ENCODE results near the gene CDH23. TPM values are rescaled to one million over a fixed set of nuclear protein-coding genes. Genes with fewer than 3 reads are reported as not detected.

Gene CDH23
- total and polyA plus RNA-seq, 2 of the 8 experiments (the other 6 are each of a cell fraction or from before 2014, with no cell fraction given): 1.9 to 4.9 TPM

DNA sequence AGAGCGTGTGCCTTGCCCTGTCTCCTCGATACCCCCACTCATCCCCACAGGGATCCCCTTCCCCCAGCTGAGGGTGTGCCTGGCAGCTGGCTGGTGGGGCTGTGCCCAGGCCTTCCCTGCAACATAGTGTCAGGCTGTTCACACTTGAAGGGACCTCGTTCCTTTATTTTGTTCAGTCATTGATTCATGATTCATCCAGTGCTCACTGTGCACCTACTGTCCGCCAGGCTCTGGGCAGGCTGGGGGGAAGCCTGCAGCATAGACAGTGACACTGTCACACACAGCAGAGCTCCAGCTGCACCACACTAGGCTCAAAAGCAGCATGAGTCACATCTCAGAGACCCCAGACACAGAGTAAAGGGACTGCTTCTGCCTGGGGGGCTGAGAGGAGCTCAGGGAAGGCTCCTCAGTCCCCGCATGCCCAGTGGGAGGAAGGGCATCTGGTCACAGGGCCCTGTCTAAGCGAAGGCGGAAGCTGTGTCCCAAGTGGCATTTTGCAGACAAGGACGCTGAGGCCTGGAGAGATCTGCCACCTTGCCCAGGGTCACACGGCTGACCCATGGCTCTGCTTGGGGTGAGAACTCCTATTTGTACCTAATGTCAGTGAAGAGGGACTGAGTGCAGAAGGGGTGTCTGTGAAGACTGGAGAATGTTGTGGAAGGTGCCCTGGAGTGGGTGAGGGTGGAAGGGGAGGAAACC is 27.9 kb downstream of the CDH23 start:
- Histone ChIP-seq H2AK5ac (ENCODE audit: low read depth, low read length) (no peak overlapping the region), H3K9me3 (ENCODE audit: insufficient read depth in 2 of 2, low read depth in 1 of 2, low read length in 1 of 2) (no peaks in the 10 kb centered on the region), H3K27me3 (replicated peaks in 1 of 4; ENCODE audit: control insufficient read depth in 3 of 4, extremely low read depth in 1 of 4, insufficient read depth in 3 of 4, low read length in 3 of 4) (peaks cover 0 to 4% (median under 1%) of the 10 kb centered on the region in 4 experiments; a peak in 3 of 7 replicates), H3K79me2 (ENCODE audit: control insufficient read depth in 1 of 2, insufficient read depth in 2 of 2, low read length in 2 of 2) (no peaks in the 10 kb centered on the region), H3K9ac (replicated peaks in 1 of 4; ENCODE audit: extremely low read depth in 1 of 4, low read depth in 3 of 4, low read length in 3 of 4) (no peak overlapping the region), H3K14ac (ENCODE audit: insufficient read length) (no peak overlapping the region), H2BK5ac (ENCODE audit: low read depth, low read length) (no peak overlapping the region), H3K23me2 (ENCODE audit: low read depth, low read length) (peaks cover 3% of the 10 kb centered on the region; the same call in 1 of the 2 replicates), H3K18ac (ENCODE audit: extremely low read depth, low read length) (no peak overlapping the region), H4K91ac (replicated peaks; ENCODE audit: insufficient read length, low read length) (no peak overlapping the region), H3K4ac (replicated peaks; ENCODE audit: insufficient read length, low read depth, low read length) (no peak overlapping the region), H3K4me3 (ENCODE audit: extremely low read depth in 1 of 4, insufficient read depth in 2 of 4, low read depth in 3 of 4, low read length in 4 of 4) (no peak overlapping the region), H3K36me3 (ENCODE audit: control insufficient read depth in 2 of 4, insufficient read depth in 4 of 4, low read length in 3 of 4) (no peaks in the 10 kb centered on the region), H3K4me2 (ENCODE audit: insufficient read depth in 1 of 2, low read depth in 2 of 2, low read length in 2 of 2) (no peak overlapping the region), H2BK120ac (replicated peaks; ENCODE audit: low read depth, low read length) (no peak overlapping the region), H3K56ac (replicated peaks; ENCODE audit: insufficient read length, low read depth, low read length) (no peak overlapping the region), H3K27ac (ENCODE audit: low read depth, low read length) (no peak overlapping the region), H2BK12ac (ENCODE audit: low read depth, low read length) (no peak overlapping the region), H4K5ac (ENCODE audit: insufficient read length, low read depth, low read length) (no peak overlapping the region), H2AFZ (ENCODE audit: low read length) (no peak overlapping the region), H4K20me1 (replicated peaks in 1 of 2; ENCODE audit: control insufficient read depth in 1 of 2, insufficient read depth in 2 of 2, low read length in 2 of 2) (peaks cover 0 to 3% of the 10 kb centered on the region in 2 experiments), H2BK20ac (ENCODE audit: low read length) (no peak overlapping the region), H2BK15ac (ENCODE audit: low read length) (peak overlapping the region; percentile 61; the same call in 1 of the 2 replicates), H3K4me1 (replicated peaks in 1 of 4; ENCODE audit: control insufficient read depth in 3 of 4, insufficient read depth in 4 of 4, low read length in 3 of 4) (peaks cover 0 to 2% (median 2%) of the 10 kb centered on the region in 4 experiments; a peak in 3 of 7 replicates), H3K79me1 (ENCODE audit: low read depth, low read length) (no peaks in the 10 kb centered on the region), H4K8ac (ENCODE audit: extremely low read depth, insufficient read depth, low read length) (no peak overlapping the region), H3K23ac (ENCODE audit: insufficient read length) (no peak overlapping the region)
- FAIRE-seq (no peak), DNase-seq (ENCODE audit: low read depth in 1 of 2, low spot score in 2 of 2) (peak in 1 of 2 experiments; percentile 43)
- ChIA-PET CTCF (ENCODE audit: partially characterized antibody) (interaction anchor here (0.6 to 7.2 kb wide), 8 partner anchors 9 to 1908 kb away, joined by 3 to 70 read pairs (median 4); partner anchors contain the start of genes CDH23 and SLC29A3), POLR2A (ENCODE audit: partially characterized antibody) (interaction anchor here (1.1 kb wide), 1 partner anchor 29 kb away, joined by 3 read pairs; no protein-coding TSS in a partner anchor)
- 83% methylated on average over 9 of the region's 9 CpGs; no CpG with 5 or more reads in 1 of the 2 experiments for WGBS, 2 experiments (ENCODE audit: extremely low coverage in 1 of 2, insufficient coverage in 1 of 2, insufficient read length in 1 of 2, insufficient replicate concordance in 2 of 2, low coverage in 1 of 2, low lambda C conversion rate in 2 of 2, missing lambda C conversion rate in 1 of 2)
- TF ChIP-seq CEBPB (IDR thresholded peaks at IDR 0.05; ENCODE audit: low read depth, low read length): no peak
